Motor neuron (in vitro differentiated cells): ENCODE results near the gene IRF8. TPM values are rescaled to one million over a fixed set of nuclear protein-coding genes. Genes with fewer than 3 reads are reported as not detected.
A peak's percentile ranks its signal among the peaks of the same experiment; 100 is the strongest.
"Not testable (repeated sequence)": the region's sequence is repeated elsewhere in the genome, so short reads cannot be mapped to it uniquely, and the experiment has no call there.

ENCODE experiments used
- ATAC-seq, 8 experiments: fragments of 200-7000 bp; cut with Tn5 transposase; replicated peaks in 6 of 8; 2 replicates each; pipeline ENCODE4 v1.8.0; 2021; ENCODE audit warnings: mild to moderate bottlenecking in 8 of 8, moderate library complexity in 8 of 8
- H3K27ac ChIP-seq, 2 donors: fragments of 250-450 bp; sonication (Bioruptor Pico); 2 replicates each; pipeline ENCODE4 v1.9.0; 2021; ENCODE audit warnings: antibody characterized with exemption in 2 of 2, mild to moderate bottlenecking in 2 of 2, moderate library complexity in 1 of 2
- H3K4me1 ChIP-seq, 2 donors: fragments of 250-450 bp; sonication (Bioruptor Pico); replicated peaks in 1 of 2; 2 replicates each; pipeline ENCODE4 v1.6.1; 2021; ENCODE audit warnings: antibody characterized with exemption in 2 of 2, mild to moderate bottlenecking in 2 of 2, moderate library complexity in 1 of 2
- H3K4me3 ChIP-seq, 5 donors: fragments of 250-450 bp; sonication (Bioruptor Pico); 2 replicates each; pipeline ENCODE4 v1.9.0; 2021; ENCODE audit warnings: antibody characterized with exemption in 5 of 5, mild to moderate bottlenecking in 5 of 5, moderate library complexity in 4 of 5
- WGBS, 10 experiments: fragments of 450-650 bp; shearing (Covaris generic); methylation state at CpG; one replicate each; pipeline ENCODE4 v1.0.0; 2022; 5-methylcytosine and 5-hydroxymethylcytosine counted together
- in situ Hi-C, 9 experiments: fragments of 400-800 bp; cut with MboI; loops; one replicate each; pipeline ENCODE4 v1.15.0; 2021; ENCODE audit warnings: low sequenced_read_pairs in 9 of 9, low pct_unique_long_range_greater_than_20kb in 2 of 9; ENCODE audit not compliant: unreplicated experiment in 9 of 9
- total RNA-seq, 8 experiments: library from RNA; unstranded; fragments of 300-600 nt; gene quantifications; 2 replicates each; pipeline versions ENCODE4 v1.2.3 to v1.2.4, GENCODE V29; 2022

Gene IRF8
- total RNA-seq, 8 experiments from 2014 or later: 0.22 to 6.2 (median 0.81) TPM; not detected in 2

DNA sequence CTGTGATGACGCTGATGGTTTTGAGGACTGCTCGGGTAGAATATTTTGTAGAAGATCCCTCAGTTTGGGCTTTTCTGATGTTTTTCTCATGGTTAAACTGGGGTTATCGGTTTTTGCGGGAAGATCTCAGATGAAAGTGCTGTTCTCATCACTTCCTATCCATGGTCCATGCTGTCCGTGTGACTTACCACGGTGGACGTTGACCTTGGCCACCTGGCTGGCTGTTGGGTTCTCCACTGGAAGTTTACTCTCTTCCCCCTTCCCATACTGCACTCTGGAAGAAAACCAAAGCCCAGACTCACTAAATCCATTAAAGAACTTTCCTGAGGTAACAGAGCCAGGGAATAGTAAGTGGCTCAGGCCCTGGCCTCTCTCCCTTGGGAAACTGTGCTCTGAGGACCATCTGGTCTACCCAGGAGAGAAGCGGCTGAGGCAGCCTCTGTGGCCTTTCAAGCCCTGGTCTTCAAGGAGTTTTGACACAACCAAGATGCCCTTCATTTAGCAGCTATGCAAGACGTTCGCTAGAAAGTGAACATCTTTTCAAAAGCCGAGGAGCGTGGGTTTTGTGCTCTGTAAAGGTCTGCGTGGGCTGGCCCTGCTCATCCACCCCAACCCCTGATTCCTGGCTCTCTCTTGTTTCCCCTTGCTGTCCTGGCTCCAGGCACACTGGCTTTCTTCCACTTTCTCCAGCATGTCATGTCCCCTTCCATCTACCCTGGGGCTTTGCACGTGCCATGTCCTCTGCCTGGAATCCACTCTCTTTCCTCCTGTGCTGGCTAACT is 43.1 kb downstream of the IRF8 start:
- no peak overlapping the region for H3K4me3 ChIP-seq
- H3K27ac ChIP-seq: no peak overlapping the region
- in situ Hi-C loops: no loop called here
- H3K4me1 ChIP-seq: peaks cover 7 to 15% of the 10 kb centered on the region in 2 donors
- WGBS, 10 experiments: 33 to 80% (median 58%) methylated on average over 2 to 11 of the region's 14 CpGs; no CpG with 5 or more reads in 2 of the 10 experiments
- ATAC-seq: no peak

DNA sequence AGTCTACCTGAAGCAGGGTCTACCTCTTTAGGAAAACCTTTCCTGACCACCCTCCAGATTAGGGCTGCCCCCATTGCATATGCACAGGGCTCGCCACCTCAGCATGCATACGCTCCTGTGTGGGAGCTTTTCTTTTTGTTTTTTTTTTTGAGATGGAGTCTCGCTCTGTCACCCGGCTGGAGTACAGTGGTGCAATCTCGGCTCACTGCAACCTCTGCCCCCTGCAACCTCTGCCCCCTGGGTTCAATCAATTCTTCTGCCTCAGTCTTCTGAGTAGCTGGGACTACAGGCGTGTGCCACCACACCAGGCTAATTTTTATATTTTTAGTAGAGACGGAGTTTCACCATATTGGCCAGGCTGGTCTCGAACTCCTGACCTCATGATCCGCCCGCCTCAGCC is 43.7 kb downstream of the IRF8 start:
- H3K4me3 ChIP-seq, H3K27ac ChIP-seq, in situ Hi-C loops, ATAC-seq: not testable (repeated sequence)
- H3K4me1 ChIP-seq: peaks cover 7 to 19% of the 10 kb centered on the region in 2 donors
- WGBS, 10 experiments: 29 to 86% (median 75%) methylated on average over 1 to 7 of the region's 10 CpGs; no CpG with 5 or more reads in 5 of the 10 experiments

DNA sequence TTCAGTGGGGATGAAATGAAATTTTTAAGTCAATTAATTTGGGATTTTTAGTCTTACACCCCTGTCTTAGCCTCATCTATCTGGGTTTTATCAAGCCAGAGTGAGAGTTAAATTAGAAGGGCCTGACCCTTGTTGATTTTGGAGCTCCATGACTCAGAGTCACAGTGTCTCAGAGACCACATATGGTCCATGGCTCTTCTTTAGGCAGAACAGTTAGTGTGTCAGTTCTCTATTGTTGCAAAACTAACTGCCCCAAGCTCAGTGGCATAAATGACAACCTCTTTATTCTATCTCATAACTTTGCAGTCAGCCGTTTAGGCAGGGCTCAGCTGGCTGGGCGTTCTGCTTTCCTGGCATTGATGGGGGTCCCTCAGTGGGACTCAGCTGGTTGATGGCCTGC is 44.7 kb downstream of the IRF8 start:
- Histone ChIP-seq H3K4me1 (peaks cover 7 to 19% of the 10 kb centered on the region in 2 donors), H3K4me3 (no peak overlapping the region), H3K27ac (no peak overlapping the region)
- WGBS, 10 experiments: 20 to 90% (median 63%) methylated on average over 1 to 2 of the region's 2 CpGs; no CpG with 5 or more reads in 5 of the 10 experiments
- ATAC-seq: no peak
- in situ Hi-C loops: no loop called here

DNA sequence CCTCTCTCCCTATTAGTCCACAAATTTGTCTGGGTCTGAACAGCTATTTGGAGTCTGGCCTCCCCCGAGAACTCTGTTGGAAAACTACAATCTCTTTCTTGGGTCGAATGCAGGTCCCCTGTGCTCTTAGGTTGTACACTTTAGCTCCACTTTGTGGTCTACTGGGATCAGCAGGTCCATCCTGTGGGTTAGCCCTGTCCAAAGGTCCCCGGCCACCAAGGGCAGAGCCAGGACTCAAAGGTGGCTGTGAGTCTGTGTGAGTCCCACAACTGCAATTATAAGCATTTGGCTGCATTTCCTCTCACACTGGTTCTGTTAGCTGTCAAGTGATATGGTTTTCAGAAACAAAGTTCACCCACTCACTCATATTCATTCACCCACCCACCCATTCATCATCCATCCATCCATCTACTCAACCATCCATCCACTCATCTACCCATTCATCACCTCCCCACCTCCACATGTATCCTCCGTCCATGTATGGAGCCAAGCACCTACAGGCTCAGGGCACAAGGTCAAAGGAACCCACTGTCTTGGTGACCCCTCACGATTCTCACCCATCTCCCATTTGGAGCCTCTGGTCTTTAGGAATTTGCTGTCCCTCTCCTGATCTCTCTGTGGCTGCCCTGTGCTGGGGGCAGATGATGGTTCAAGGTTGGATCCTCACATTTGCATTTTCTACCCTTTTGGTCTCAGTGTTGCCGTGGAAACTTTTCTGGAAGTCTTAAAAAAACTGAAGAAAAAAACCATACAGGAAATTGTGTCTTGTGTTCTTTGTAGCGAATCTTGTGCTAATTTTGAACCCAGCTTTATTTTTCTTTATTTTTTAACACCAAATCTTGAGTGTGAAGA is 45.8 kb downstream of the IRF8 start:
- in situ Hi-C loops: no loop called here
- no peak for ATAC-seq
- H3K4me3 ChIP-seq: no peak overlapping the region
- H3K27ac ChIP-seq: no peak overlapping the region
- WGBS, 10 experiments: 8 to 100% (median 66%) methylated on average over 1 to 4 of the region's 7 CpGs
- peaks cover 7 to 19% of the 10 kb centered on the region in 2 donors for H3K4me1 ChIP-seq

DNA sequence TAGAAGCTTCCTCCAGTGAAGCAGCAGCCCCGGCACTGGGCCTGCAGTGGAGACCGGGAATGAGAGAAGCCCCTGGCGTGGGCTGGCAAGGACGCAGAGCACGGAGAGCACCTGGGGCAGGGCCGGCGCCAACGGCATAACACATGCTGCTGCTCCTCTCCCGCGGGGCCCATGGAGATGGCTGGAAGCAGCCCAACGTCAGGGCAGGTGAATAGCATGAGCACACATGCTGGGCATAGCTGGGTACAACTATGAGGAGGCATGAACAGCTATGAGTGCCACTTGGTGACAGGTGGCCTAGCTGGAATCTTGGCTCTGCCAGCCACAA is 46.4 kb downstream of the IRF8 start:
- in situ Hi-C loops: no loop called here
- 33 to 87% (median 50%) methylated on average over 1 to 7 of the region's 11 CpGs; no CpG with 5 or more reads in 6 of the 10 experiments for WGBS, 10 experiments
- H3K4me1 ChIP-seq: peaks cover 7 to 19% of the 10 kb centered on the region in 2 donors
- ATAC-seq: no peak
- H3K4me3 ChIP-seq: no peak overlapping the region
- H3K27ac ChIP-seq: no peak overlapping the region

DNA sequence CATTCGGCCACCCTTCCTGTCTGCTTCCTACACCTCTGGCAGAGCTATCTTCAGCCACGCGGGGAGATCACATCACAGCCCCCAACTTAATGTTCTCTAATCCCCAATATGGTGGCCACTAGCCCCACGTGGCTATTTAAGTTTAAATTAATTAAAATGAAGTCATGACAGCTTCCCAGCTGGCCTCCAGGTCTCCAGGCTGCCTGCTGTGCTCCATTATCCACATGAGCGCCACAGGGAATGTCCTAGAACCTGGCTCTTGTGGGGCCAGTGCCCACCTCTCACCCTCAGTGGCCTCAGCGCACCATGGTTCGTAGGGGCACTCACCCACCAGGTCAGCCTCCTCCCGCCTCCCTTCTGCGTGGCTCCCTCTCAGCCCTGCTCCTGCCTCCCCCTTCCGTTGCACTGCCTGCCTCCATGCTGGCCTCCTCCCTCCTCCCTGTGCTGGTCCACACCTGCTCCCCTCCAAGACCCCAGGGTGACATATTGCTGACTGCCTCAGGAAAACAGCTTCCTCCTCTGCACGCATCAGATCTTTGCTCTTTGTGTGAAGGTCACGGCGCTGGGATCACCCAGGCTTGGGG is 47.7 kb downstream of the IRF8 start:
- 0 to 90% (median 71%) methylated on average over 1 to 10 of the region's 13 CpGs; no CpG with 5 or more reads in 2 of the 10 experiments for WGBS, 10 experiments
- in situ Hi-C loops: no loop called here
- peak in 5 of 8 experiments; percentile 82 to 97 (median 95) for ATAC-seq
- Histone ChIP-seq H3K4me1 (peaks cover 7 to 19% of the 10 kb centered on the region in 2 donors), H3K4me3 (no peak overlapping the region), H3K27ac (peak overlapping the region in 1 of 2 donors; percentile 72)

DNA sequence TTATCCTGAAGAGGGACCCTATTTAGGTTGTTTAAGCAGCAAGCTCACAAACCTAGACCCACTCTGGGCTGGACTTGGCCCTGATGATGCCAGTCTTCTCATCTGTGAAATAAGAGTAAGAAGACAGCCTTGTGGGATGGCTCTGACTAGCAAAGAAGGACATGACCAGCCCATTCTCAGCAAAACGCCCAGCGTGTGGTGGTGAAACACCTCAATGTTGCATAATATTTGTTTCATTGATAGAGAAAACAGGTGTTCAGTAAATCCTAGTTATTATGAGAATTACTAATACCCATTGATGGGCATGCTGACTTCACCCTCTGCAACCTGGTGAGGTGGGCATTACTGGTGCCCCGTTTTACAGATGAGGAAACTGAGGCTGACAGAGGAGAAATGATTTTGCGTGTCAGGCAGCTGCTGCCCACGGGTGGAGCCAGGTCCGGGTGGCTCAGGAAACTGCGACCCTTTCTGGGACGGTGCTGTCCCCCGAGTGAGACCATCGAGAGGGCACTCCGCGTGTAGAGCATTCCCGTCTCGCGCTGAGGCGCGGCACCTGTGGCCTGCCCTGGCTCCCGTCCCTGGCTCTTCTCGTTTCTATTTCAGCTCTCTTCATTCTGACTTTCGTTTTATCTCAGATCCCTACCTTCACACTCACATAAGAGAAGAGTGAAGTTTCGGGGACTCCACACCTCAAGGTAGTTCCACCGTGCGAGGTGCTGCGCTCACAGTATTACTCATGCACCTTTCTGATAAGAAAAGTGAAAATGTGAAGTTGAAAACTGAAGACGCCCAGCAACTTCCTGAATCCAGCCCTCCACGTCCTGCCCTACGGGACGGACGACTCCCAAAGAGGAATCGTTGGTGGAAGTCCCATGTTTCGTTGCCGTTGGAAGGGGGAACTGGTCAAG is 48.5 kb downstream of the IRF8 start:
- H3K27ac ChIP-seq: peak overlapping the region in 1 of 2 donors; percentile 72
- in situ Hi-C loops: no loop called here
- H3K4me1 ChIP-seq: peaks cover 7 to 19% of the 10 kb centered on the region in 2 donors
- ATAC-seq: peak in 1 of 8 experiments; percentile 7
- 40 to 95% (median 79%) methylated on average over 2 to 25 of the region's 32 CpGs; no CpG with 5 or more reads in 2 of the 10 experiments for WGBS, 10 experiments
- no peak overlapping the region for H3K4me3 ChIP-seq

DNA sequence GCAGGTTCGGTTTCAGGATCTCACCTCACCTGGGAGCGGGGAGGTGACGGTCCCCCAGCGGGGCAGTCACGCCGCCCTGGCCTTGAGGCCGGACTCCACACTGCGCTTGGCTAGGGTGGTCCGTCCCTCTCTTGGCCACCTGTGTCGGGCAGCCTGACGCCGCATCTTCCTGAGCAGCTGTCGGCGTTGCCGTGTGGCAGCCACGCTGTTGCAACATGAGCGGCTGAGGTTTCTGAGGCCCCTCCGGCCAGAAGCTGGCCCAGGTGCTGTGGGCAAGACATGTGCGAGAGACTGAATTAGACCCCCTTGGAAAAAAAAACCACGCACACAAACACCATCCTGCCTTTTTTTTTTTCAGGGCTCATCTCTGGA is 49.2 kb downstream of the IRF8 start:
- no peak for ATAC-seq
- Histone ChIP-seq H3K4me1 (peaks cover 7 to 19% of the 10 kb centered on the region in 2 donors), H3K27ac (no peak overlapping the region), H3K4me3 (no peak overlapping the region)
- in situ Hi-C loops: no loop called here
- 73 to 100% (median 97%) methylated on average over 1 to 5 of the region's 20 CpGs; no CpG with 5 or more reads in 7 of the 10 experiments for WGBS, 10 experiments

DNA sequence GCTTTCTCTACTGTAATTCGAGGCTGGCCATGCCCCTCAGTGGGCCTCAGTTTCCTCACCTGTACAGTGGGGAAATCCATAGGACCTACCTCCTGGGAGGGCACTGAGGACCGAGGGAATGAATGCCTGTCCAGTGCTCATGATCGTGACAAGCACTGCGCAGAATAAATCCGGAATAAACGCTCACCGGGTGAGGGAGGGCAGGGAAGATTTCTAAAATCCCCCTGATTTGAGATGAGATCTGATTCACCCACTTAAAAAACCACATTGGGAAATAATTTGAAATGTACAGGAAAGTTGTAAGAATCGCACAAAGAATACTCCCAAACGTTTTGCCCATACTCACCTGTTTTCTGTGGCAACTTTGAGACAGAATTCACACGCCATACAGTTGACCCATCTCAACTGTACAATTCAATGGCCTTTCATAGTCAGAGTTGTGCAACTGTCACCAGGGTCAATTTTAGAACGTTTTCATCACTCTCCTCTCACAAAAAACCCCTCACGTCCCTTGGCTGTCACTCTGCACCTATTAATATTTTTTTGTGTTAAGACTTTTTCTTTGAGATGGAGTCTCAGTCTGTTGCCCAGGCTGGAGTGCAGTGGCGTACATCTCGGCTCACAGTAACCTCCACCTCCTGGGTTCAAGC is 49.8 kb downstream of the IRF8 start:
- ATAC-seq: no peak
- WGBS, 10 experiments: 19 to 100% (median 72%) methylated on average over 1 to 12 of the region's 14 CpGs
- in situ Hi-C loops: no loop called here

DNA sequence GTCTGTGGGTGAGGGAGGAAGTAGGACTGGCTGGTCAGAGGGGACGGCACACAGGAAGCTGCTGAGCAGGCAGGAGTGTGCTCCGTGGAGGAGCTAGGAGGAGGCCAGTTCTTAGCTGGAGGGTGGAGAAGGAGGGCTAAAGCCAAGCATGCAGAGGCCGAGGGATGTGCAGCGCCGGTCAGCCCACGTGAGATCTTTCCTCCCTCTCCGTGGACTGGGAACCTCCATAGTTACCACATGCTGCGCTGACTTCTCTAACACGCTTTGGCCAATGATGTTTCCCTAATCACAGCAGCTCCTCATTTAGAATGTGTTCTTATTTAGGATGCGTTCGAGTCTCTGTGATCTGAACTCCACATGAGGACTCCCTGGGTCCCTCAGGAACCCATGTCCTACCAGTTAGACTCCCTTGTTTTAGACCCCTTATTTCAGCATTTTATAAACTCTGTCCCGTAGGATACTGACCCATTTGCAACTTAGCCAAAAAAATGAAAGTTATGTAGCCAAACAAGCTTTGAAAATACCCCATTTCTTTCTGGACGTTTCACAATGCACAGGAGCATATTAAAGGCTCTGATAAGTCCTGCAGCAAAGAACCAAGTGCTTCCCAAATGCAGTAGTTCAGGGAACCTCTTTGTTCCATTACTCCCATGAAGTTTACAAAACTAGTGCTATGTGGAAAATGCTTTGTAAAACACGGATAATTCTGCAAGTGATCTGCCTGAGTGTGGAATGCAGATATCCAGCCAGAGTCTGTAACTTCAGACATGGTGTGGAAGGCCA is 51.4 kb downstream of the IRF8 start:
- H3K4me1 ChIP-seq: peaks cover 7 to 15% of the 10 kb centered on the region in 2 donors

More for the DNA sequence above, 49.8 kb downstream of the IRF8 start:
- H3K4me1 ChIP-seq: peaks cover 7 to 19% of the 10 kb centered on the region in 2 donors
- no peak overlapping the region for H3K4me3 ChIP-seq
- H3K27ac ChIP-seq: no peak overlapping the region

DNA sequence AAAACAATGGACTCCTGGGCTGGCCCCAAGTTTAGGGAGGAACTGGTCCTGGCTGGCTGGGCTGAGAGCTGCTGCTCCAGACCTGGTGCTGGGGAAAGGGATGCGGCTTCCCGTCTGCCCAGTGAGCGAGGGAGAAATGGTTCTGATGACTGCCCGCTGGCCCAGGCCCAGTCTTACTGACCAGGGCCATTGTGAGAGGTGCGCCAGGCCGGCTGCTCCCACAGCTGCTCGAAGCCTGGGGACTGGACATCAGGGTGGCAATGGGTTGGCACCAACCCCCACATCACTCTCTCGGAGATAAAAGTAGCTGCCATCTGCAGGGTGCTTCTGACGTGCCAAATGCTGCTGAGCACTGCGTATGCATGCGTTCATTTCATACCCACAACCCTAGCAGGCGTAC is 53.2 kb downstream of the IRF8 start:
- Histone ChIP-seq H3K4me1 (peaks cover 0 to 2% of the 10 kb centered on the region in 2 donors), H3K4me3 (no peak overlapping the region), H3K27ac (no peak overlapping the region)
- 20 to 90% (median 78%) methylated on average over 1 to 4 of the region's 12 CpGs; no CpG with 5 or more reads in 6 of the 10 experiments for WGBS, 10 experiments
- no peak for ATAC-seq
- in situ Hi-C loops: no loop called here

More for the DNA sequence above, 51.4 kb downstream of the IRF8 start:
- Histone ChIP-seq H3K4me3 (no peak overlapping the region), H3K27ac (no peak overlapping the region)
- ATAC-seq: no peak
- 0 to 88% (median 66%) methylated on average over 1 to 12 of the region's 14 CpGs for WGBS, 10 experiments
- in situ Hi-C loops: no loop called here
